ENCODE measurements around the gene LCA5L.
"Not testable (repeated sequence)": the region's sequence is repeated elsewhere in the genome, so short reads cannot be mapped to it uniquely, and the experiment has no call there.

The LCA5L gene

GRCh38 chr21:39451332-39452206, 6.0 kb upstream of the LCA5L start, which contains the start of gene SH3BGR:
TSS of gene SH3BGR (plus strand) at chr21:39451970. CDS start at chr21:39452097, 127 bp downstream.
- peak; percentile 45 for DNase-seq (ENCODE audit: low spot score)

DNA sequence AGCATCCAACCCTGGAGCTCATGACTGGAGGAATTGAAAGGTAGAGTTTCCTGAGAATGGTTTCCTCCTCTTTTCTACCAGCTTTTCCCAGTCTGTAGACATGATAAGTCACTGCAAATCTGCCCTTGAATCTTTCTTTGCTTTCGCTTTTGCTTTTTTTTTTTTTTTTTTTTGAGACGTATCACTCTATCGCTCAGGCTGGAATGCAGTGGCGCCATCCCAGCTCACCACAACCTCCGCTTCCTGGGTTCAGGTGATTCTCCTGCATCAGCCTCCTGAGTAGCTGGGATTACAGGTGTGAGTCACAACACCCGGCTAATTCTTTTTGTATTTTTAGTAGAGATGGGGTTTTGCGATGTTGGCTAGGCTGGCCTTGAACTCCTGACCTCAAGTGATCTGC, 1.7 kb upstream of the LCA5L start:
- DNase-seq (ENCODE audit: low spot score): no peak

DNA sequence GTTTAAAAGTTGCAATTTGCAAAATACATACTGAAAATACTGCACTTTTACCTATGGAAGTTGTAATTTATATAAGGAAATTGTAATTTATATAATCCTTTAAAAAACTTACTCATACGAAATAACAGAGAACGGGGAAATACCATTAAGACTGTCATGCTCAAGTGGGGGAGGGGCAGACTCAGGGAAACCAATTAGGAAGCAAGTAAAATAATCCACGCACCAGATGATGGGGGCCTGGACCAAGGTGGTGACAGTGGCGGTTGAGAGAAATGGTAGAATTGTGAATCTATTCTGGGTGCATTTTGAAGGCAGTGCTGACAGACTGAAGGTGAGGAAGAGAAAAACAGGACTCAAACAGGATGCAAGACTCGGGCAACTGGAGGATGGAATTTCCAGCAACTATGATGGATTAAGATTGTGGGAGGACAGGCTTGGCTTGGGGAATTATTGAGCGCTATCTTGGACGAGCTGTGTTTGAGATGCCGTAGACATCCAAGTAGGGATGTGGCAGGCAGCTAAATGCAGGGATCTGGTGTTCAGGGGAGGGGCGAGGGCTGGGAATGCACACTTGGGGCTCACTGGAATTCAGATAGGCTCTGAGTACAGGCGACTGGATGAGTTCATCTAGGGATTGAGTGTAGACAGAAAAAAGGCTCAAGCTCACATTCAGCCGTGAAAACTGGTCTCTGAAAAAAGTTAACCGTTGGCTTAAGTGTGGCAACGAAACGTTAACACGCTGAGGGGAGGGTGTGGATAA, 977 bp downstream of the LCA5L start:
- peak; percentile 66 for DNase-seq (ENCODE audit: low spot score)

GRCh38 chr21:39441502-39442475, 3.8 kb downstream of the LCA5L start:
- DNase-seq (ENCODE audit: low spot score): peak; percentile 63

DNA sequence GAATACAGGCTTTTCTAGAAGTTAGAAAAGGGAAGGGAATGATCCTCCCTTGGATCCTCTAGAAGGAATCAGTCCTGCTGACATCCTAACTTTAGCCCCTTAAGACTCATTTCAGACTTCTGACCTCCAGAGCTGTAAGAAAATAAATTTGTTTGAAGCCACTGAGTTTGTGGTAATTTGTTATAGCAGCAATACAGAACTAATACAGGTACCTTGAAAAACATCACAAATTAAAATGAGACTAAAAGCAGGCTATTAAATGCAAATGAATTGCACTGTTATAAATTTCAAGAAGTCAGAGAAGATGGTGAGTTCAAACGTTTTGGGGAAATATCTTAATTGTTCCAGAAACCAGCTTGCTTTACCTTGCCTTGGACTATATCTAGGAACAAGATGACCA, 6.3 kb downstream of the LCA5L start:
- DNase-seq (ENCODE audit: low spot score): no peak

- DNase-seq (ENCODE audit: low spot score): no peak
Observed at GRCh38 chr21:39434950-39435349, 10.6 kb downstream of the LCA5L start.

DNA sequence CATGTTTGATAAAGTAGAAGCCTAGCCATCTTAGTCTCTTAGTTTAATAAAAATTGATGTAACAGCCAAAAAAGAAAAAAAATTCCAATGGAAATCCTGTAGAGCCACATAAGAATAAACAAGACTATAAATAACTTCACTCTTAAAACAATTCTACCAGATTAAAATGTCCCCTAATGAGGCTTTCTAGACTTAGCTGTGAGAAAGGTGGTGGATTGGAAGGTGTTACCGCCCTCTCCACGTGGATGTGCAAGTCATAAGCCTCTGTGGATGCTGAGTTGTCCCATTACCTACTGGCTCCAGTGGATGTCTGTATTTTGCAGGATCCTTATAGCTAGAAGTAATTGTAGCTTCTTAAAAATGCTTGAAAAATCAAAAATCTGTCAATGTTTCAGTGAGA, 14.6 kb downstream of the LCA5L start:
- DNase-seq (ENCODE audit: low spot score): no peak

DNA sequence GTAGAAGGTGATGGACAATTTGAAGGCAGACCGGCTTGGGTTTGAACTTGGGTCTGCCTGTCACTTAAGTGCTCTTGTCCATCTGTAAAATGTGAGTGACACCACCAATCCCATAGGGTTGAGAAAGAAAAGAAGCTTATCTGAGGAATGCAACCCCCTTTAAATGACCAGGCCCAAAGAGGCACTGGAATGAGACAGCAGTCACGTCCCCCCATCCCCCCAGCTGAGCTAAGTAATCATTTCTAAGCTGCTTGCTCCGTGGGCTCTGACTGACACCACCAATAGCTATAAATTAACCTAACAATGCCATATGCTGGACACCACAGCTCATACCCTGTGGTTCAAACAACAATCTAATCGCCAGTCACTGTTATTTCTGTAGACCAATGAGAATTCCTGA, 15.1 kb downstream of the LCA5L start:
- DNase-seq (ENCODE audit: low spot score): no peak

DNA sequence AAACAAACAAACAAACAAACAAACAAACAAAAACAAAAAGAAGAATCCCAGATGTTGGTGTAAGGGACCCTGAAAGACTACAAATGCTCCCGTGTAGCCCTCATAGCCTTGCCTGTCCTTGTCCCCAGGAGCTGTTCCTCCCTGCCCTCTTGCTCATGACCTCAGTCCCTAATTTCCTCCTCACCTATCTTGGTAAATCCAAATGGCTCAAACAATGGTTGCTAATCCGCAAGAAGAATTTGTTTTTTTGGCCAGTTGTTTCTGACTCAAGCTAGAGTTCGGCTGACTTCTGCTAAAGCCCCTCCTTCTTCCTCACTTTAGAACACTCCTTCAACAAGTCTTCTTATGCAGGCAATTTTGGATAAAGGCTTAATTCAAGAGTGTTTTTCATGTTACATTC, 15.6 kb downstream of the LCA5L start:
- no peak for DNase-seq (ENCODE audit: low spot score)

GRCh38 chr21:39429445-39429844, 16.1 kb downstream of the LCA5L start:
- no peak for DNase-seq (ENCODE audit: low spot score)

DNA sequence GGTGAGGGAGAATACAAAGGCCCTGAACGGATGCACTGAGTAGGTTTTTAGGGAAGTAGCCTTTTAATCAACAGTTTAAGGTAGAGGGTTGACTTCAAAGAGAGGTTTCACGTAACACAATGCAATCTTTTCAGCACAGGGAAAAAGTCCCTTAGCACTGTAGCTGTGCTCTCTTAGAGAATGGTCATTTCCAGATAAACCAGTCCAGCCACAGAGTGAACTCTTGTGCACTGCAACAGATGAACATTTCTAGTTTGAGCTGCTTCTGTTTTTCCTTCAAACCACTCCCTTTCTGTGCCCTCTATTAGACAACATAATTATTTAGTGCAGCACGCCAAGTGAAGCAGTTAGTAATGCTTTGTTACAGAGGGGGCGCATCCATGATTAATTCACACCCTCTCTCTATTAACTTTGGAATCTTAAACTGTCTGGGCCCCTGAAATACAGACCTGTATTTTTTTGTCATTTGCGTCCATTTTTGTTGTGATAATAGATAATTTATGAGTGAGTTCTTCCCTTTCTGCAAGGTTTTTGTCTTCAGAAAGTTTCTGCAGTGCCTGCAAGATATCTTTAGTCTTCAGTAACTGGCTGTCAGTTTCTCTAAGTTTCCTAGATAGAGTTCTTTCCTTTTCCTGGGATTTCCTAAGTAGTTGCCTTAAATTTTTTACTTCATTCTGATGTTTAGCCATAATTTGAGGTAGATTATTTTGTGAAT, 22.9 kb downstream of the LCA5L start:
- no peak for DNase-seq (ENCODE audit: low spot score)

DNA sequence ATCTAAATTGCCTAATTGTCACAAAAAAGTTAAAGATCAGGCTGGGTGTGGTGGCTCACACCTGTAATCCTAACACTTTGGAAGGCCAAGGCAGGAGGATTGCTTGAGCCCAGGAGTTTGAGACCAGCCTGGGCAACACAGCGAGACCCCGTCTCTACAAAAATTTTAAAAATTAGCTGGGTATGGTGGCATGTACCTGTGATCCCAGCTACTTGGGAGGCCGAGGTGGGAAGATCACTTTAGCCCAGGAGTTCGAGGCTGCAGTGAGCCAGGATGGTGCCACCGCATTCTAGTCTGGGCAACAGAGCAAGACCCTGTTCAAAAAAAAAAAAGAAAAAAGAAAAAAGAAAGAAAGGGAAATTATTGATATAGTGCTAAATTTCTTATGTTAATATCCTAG, 26.4 kb downstream of the LCA5L start:
- not testable (repeated sequence) for DNase-seq (ENCODE audit: low spot score)

DNA sequence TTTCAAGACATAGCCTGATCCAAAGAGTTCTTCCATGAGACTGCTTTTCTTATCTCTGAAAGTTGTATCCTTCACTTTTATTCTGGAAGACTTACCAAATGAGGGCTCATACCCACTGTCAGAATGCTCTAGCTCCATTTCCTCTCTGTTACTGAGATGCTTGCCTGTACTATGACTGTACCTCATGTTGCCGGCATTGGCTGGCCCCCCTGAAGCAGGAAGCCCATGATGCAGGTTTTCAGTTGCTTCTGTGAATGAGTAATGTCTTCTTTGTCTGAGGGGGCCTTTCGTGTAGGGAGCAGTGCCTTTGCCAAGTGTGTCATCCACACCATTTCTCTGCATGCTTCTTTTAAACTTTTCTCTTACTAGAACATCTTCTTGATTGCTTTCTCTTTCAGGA, 39.5 kb downstream of the LCA5L start:
- DNase-seq (ENCODE audit: low spot score): no peak

GRCh38 chr21:39400173-39400572, 45.4 kb downstream of the LCA5L start:
- no peak for DNase-seq (ENCODE audit: low spot score)

DNA sequence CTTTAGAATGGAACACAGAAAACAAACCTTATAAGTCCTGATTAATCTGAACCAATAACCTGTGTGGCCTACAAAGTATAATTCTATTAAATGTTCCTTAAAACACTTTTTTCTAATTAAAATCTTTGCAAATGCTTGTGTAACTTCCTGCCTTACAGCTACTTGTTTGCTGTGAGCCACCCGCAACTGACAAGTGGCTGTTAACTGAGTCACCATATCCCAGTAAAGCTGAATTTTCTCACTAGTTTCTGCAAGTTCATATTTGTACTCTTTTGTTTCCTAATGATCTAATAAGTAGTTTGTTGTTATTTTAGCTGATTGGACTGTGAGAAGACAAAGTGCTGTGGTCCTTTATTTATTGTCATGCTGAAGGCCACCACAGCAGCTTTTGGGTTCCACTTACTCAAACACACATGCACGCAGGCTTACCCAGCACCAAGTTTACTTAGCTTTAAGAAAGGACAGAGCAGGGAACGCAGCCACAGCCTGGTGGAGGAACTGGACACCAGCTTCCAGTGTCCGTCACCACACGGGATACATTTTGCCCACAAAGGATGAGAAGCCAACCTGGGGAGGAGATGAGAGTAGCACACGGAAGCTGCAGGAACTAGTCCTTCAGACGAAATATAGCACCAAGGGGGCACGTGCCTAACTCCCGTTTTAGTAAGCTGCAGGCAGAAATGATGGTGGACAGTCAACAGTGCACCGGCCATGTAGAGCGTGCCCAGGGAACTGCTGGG, 47.8 kb downstream of the LCA5L start:
- no peak for DNase-seq (ENCODE audit: low spot score)

DNA sequence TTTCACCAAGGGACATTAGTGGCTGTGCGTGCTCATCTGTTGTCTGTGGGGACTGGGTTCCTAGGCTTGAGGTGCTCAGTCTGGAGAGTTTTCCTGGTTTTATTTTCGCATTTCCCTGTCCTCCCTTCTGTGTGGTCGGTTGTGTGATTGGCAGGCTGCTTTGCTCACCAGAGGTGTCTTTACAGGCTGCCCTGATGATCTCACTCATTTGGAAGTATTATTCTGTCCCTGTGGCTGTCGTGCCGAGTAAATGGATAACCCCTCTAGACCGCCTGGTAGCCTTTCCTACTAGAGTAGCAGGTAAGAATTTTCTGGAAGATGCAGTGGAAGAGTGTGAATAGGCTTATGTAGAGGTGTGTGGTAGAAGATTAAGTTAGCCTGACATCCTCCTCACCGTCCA, 52.6 kb downstream of the LCA5L start:
- no peak for DNase-seq (ENCODE audit: low spot score)

DNA sequence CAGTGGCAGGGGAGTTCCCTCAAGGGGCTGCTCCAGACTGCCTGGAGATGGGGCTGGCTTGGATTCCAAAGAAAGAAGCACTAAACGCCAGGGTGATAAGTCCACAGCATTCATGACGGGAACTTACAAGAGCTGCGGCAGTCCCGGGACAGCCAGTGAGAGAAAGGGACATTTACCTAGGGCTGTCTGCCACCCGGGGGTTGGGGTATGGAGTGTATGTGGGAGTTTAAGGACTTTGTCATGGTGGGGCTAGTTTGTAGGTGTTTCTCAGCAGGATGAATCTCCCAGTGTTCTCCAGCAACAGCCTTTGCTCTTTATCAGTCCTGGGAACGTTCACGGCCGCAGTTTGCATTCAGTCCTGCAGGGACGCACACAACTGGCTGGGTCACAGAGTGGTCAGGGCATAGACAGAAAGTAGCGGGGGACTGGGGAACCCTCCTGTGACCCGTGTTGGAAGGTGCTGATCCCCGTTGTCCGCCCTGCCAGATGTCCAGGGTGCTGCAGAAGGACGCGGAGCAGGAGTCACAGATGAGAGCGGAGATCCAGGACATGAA, 55.3 kb downstream of the LCA5L start:
- DNase-seq (ENCODE audit: low spot score): no peak

GRCh38 chr21:39388811-39389155, 56.8 kb downstream of the LCA5L start:
- no peak for DNase-seq (ENCODE audit: low spot score)

DNA sequence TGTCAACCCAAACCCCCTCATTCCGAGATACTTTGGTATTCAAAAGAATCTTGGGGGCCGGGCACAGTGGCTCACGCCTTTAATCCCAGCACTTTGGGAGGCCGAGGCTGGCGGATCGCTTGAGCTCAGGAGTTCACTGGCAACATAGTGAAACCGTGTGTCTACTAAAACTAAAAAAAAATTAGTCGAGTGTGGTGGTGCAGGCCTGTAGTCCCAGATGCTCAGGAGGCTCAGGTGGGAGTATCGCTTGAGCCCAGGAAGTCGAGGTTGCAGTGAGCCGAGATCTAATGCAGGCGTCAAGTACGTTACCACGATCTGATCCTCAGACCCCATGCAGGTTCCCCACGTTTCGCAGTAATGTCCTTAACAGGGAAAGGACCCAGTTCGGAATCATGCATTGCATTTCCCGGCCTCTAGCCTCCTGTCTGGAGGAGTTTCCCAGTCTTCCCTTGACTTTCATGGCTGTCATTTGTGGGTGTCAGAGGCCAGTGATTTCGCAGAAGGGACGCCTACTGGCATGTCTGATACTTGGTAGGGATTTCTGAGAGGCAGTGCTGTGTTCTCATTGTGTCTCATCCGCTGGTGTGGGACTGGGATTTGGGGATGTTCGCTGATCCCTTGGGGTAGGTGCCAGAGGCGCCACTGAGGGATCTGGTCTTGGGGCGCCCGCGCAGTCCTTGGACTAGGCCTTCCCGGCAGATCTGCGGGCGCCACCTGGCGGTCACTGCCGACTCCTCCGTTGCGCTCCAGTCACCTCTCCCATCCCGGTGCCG, 57.4 kb downstream of the LCA5L start:
- peak; percentile 95 for DNase-seq (ENCODE audit: low spot score)

Measured in AG20443 (cell line).